Stimulated activated CD4-positive, alpha-beta T cell treated with anti-CD3 and anti-CD28 coated beads, TNF-alpha, amount 100 ng/mL, for 24 hours (primary cell): Measurements from ENCODE around the gene CSE1L.
"Not testable (repeated sequence)": the region's sequence is repeated elsewhere in the genome, so short reads cannot be mapped to it uniquely, and the experiment has no call there.

Source experiments
- DNase-seq, 3 experiments: peaks; one replicate each; pipeline ENCODE4 v3.0.0-alpha.2; 2020; ENCODE audit warnings: low read depth in 3 of 3

CSE1L gene

GRCh38 chr20:49046087-49046900 is at the start of gene CSE1L:
Gene CSE1L (plus strand): TSS chr20:49046312. CDS start chr20:49058464, 12,152 bp downstream.
- DNase-seq: peak; percentile 86 to 91 (median 89)

- no peak for DNase-seq
Measured at GRCh38 chr20:48999890-49000870, 45.9 kb upstream of the CSE1L start.

GRCh38 chr20:49001741-49002140 is 44.4 kb upstream of the CSE1L start:
- DNase-seq: no peak

GRCh38 chr20:49006446-49006980 is 39.6 kb upstream of the CSE1L start:
- DNase-seq: no peak

GRCh38 chr20:49009899-49010631 is 36.0 kb upstream of the CSE1L start:
- DNase-seq: no peak

GRCh38 chr20:49024220-49024619 is 21.9 kb upstream of the CSE1L start:
- no peak for DNase-seq

GRCh38 chr20:49028177-49028576 is 17.9 kb upstream of the CSE1L start:
- DNase-seq: not testable (repeated sequence)

- DNase-seq: no peak
Measured at GRCh38 chr20:49028684-49029083, 17.4 kb upstream of the CSE1L start.

GRCh38 chr20:49029203-49029602 is 16.9 kb upstream of the CSE1L start:
- no peak for DNase-seq

GRCh38 chr20:49030954-49031619 is 15.0 kb upstream of the CSE1L start:
- no peak for DNase-seq

- no peak for DNase-seq
Measured at GRCh38 chr20:49032455-49032854, 13.7 kb upstream of the CSE1L start.

GRCh38 chr20:49034070-49034732 is 11.9 kb upstream of the CSE1L start:
- DNase-seq: no peak

- DNase-seq: peak in 1 of 3 experiments; percentile 16
Measured at GRCh38 chr20:49037962-49038387, 8.1 kb upstream of the CSE1L start.

GRCh38 chr20:49039854-49040253 is 6.3 kb upstream of the CSE1L start:
- no peak for DNase-seq

GRCh38 chr20:49043000-49043399 is 3.1 kb upstream of the CSE1L start:
- no peak for DNase-seq

- peak in 1 of 3 experiments; percentile 33 for DNase-seq
Measured at GRCh38 chr20:49045440-49046086, 549 bp upstream of the CSE1L start.

GRCh38 chr20:49052334-49052733 is 6.2 kb downstream of the CSE1L start:
- DNase-seq: no peak

GRCh38 chr20:49054056-49054643 is 8.0 kb downstream of the CSE1L start:
- DNase-seq: no peak

GRCh38 chr20:49063279-49063678 is 17.2 kb downstream of the CSE1L start:
- no peak for DNase-seq
